Suprapubic skin (tissue), 4 donors: ENCODE results near the gene PDGFRB. TPM values are rescaled to one million over a fixed set of nuclear protein-coding genes. Genes with fewer than 3 reads are reported as not detected.

Experiments
- DNase-seq, 2 donors: peaks; one replicate each; pipeline ENCODE4 v3.0.0-alpha.2; 2019; ENCODE audit warnings: low spot score in 2 of 2
- H3K27ac ChIP-seq: fragments of 200-600 bp; sonication (generic); one replicate; pipeline ENCODE4 v1.5.1; 2019
- H3K27me3 ChIP-seq: fragments of 200-600 bp; sonication (generic); one replicate; pipeline ENCODE4 v1.5.1; 2019
- H3K36me3 ChIP-seq: fragments of 200-600 bp; sonication (generic); one replicate; pipeline ENCODE4 v1.5.1; 2019
- H3K4me1 ChIP-seq: fragments of 200-600 bp; sonication (generic); one replicate; pipeline ENCODE4 v1.5.1; 2019
- H3K4me3 ChIP-seq: fragments of 200-600 bp; sonication (generic); one replicate; pipeline ENCODE4 v1.5.1; 2019; ENCODE audit warnings: mild to moderate bottlenecking
- H3K9me3 ChIP-seq: fragments of 200-600 bp; sonication (generic); one replicate; pipeline ENCODE4 v1.5.1; 2019
- CTCF ChIP-seq, 2 donors: fragments of 200-600 bp in 1 of 2; fragments of 450-650 bp in 1 of 2; sonication (generic) in 1 of 2; IDR thresholded peaks; one replicate each; pipeline ENCODE4 v1.5.1; 2016 to 2019; ENCODE audit warnings: antibody characterized with exemption in 2 of 2, mild to moderate bottlenecking in 1 of 2, moderate library complexity in 1 of 2
- EP300 ChIP-seq: sonication (generic); formaldehyde crosslinking; IDR thresholded peaks from one replicate; pipeline ENCODE4 v1.6.1; 2017; ENCODE audit warnings: antibody characterized with exemption
- POLR2A ChIP-seq, 2 donors: fragments of 450-650 bp; IDR thresholded peaks; one replicate each; pipeline ENCODE4 v1.6.1; 2017; ENCODE audit warnings: antibody characterized with exemption in 2 of 2, mild to moderate bottlenecking in 2 of 2, moderate library complexity in 2 of 2
- POLR2AphosphoS5 ChIP-seq, 3 donors: sonication (generic); formaldehyde crosslinking; IDR thresholded peaks; one replicate each; pipeline ENCODE4 v1.6.1; 2017; ENCODE audit warnings: antibody characterized with exemption in 3 of 3
- WGBS: methylation state at CpG from one replicate; pipeline ENCODE4 v1.1.5; 2018; 5-methylcytosine and 5-hydroxymethylcytosine counted together
- total RNA-seq, 4 donors: library from RNA; depleted of rRNA; stranded (reverse); fragments of >200 nt; gene quantifications; one replicate each; pipeline ENCODE4 v1.1.0, GENCODE V29; 2016

The PDGFRB gene
- total RNA-seq, 4 donors from 2014 or later: 23.8 to 51.4 (median 43.9) TPM

DNA sequence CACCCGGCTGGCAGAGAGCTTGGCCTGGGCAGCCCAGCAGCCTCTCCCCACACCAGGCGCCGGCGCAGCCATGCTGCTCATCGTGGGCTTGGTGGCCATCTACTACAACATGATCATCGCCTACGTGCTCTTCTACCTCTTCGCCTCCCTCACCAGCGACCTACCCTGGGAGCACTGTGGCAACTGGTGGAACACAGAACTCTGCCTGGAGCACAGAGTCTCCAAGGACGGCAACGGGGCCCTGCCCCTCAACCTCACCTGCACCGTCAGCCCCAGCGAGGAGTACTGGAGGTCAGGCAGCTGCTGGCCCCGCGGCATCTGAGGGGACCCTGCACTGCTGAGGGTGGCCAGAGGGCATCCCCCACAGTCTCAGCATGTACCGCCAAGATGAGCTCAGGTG is 41.3 kb upstream of the PDGFRB start:
- 96% methylated on average over 11 of the region's 16 CpGs for WGBS
- H3K4me3 ChIP-seq: no peak overlapping the region
- no peaks in the 10 kb centered on the region for H3K4me1 ChIP-seq
- no peaks in the 10 kb centered on the region for H3K27me3 ChIP-seq
- H3K9me3 ChIP-seq: no peaks in the 10 kb centered on the region
- no peak for DNase-seq
- TF ChIP-seq POLR2A (IDR thresholded peaks at IDR 0.05) (no peak), EP300 (no peak), POLR2AphosphoS5 (IDR thresholded peaks at IDR 0.05) (no peak), CTCF (IDR thresholded peaks at IDR 0.05) (no peak)
- H3K36me3 ChIP-seq: no peaks in the 10 kb centered on the region
- no peak overlapping the region for H3K27ac ChIP-seq

DNA sequence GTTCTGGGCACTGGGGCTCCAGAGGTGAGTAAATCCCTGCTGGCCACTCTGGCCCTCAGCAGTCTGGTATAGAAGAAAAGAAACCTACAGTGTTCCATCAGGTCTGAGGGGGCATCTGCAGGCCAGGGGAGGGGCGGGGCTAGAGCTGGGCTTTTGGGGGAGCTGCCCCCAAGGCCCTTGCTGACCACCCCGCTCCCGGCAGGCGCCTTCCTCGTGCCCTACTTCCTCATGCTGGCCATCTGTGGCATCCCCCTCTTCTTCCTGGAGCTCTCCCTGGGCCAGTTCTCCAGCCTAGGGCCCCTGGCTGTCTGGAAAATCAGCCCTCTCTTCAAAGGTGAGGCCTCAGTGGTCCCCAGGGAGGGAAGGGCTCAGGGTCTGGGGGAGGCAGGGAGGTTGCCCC is 40.9 kb upstream of the PDGFRB start:
- H3K36me3 ChIP-seq: no peaks in the 10 kb centered on the region
- no peak for DNase-seq
- H3K27me3 ChIP-seq: peaks cover 4% of the 10 kb centered on the region
- H3K4me1 ChIP-seq: no peaks in the 10 kb centered on the region
- H3K9me3 ChIP-seq: no peaks in the 10 kb centered on the region
- no peak overlapping the region for H3K27ac ChIP-seq
- WGBS: no CpG with 5 or more reads among the region's 5 CpGs
- no peak overlapping the region for H3K4me3 ChIP-seq
- no peak for TF ChIP-seq POLR2AphosphoS5 (IDR thresholded peaks at IDR 0.05)
- no peak for TF ChIP-seq POLR2A (IDR thresholded peaks at IDR 0.05)
- no peak for TF ChIP-seq CTCF (IDR thresholded peaks at IDR 0.05)
- no peak for TF ChIP-seq EP300

DNA sequence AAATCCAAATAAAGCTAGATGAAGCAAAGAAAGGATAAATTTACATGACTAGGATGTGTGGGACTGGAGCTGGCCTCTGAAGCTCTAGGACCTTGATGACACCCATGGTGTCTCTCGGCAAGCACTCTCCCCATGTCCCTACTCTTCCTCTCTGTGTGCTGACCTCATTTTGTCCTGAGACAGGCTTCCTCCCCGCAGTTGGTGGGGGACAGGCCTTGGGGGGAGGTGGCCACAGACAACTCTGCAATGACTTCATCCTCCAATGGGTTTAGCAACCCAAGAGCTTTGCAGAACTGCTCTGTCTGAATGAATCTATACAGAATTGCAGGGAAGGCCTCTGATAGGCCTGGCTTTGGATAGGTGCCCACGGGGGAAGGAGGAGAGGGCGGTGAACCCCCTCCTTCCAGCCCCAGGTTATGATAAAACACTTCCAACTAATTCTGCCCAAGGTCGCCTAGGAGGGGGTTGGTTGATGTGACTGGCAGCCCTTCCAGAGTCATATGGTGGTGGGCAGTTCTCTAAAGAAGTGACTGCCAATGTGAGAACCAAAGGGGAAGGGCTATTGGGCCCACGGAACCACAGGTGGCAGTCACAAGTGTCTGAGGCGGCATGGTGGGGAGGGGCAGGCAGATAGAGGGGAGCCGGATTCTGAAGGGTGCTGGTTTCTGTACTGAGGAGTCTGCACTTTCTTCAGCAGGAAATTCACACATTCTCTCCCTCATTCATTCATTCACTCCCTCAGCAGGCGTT is 40.3 kb upstream of the PDGFRB start:
- Histone ChIP-seq H3K4me1 (no peaks in the 10 kb centered on the region), H3K36me3 (no peaks in the 10 kb centered on the region), H3K27ac (no peak overlapping the region), H3K4me3 (no peak overlapping the region), H3K9me3 (no peaks in the 10 kb centered on the region), H3K27me3 (peaks cover 8% of the 10 kb centered on the region)
- TF ChIP-seq POLR2AphosphoS5 (IDR thresholded peaks at IDR 0.05) (no peak), CTCF (IDR thresholded peaks at IDR 0.05) (no peak), POLR2A (IDR thresholded peaks at IDR 0.05) (no peak), EP300 (no peak)
- 76% methylated on average over 9 of the region's 9 CpGs for WGBS
- no peak for DNase-seq

DNA sequence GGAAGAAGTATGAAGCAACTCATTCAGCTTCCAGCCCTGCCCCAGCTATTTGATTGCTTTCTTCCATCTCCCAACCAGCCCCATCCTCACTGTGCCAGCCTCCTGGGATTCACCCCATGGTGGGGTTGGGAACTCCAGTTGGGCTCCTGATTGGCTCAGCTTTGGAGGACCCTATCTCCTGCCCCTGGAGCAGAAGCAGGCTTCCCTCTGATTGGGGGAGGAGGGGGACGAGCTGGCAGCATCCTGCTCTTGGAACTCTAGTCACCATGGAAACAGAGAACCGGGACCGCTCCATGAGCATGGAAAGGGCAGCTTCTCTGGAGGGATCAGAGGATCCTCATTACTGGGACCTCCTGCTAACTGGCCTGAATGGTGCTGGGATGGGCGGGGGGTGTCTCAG is 36.8 kb upstream of the PDGFRB start:
- Histone ChIP-seq H3K4me1 (peaks cover 10% of the 10 kb centered on the region), H3K9me3 (no peaks in the 10 kb centered on the region), H3K36me3 (no peaks in the 10 kb centered on the region), H3K4me3 (no peak overlapping the region), H3K27ac (no peak overlapping the region), H3K27me3 (peaks cover 37% of the 10 kb centered on the region)
- no peak for TF ChIP-seq POLR2AphosphoS5 (IDR thresholded peaks at IDR 0.05)
- no peak for TF ChIP-seq EP300
- TF ChIP-seq POLR2A (IDR thresholded peaks at IDR 0.05): no peak
- no peak for TF ChIP-seq CTCF (IDR thresholded peaks at IDR 0.05)
- no peak for DNase-seq
- WGBS: 80% methylated on average over 3 of the region's 4 CpGs

DNA sequence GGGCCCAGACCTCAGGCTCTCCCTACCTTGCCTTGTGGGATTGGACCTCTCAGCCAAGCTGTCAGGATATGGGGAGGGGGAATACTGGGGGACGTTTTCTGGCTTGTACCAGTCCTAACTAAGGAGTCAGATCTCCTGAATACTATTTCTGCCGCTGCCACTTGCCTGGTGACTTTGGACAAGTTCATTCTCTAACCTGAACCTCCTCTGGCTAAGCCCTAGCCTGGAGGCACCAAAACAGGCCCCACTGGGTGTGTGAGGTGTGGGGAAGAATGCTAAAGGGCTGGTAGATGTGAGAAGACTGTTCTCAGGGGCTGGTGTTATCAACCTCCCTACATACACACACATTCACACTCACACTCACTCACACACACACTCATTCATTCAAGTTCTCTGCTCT is 35.3 kb upstream of the PDGFRB start:
- no peak for DNase-seq
- Histone ChIP-seq H3K27ac (no peak overlapping the region), H3K27me3 (peaks cover 37% of the 10 kb centered on the region), H3K4me1 (peaks cover 10% of the 10 kb centered on the region), H3K36me3 (no peaks in the 10 kb centered on the region), H3K4me3 (no peak overlapping the region), H3K9me3 (no peaks in the 10 kb centered on the region)
- no peak for TF ChIP-seq CTCF (IDR thresholded peaks at IDR 0.05)
- TF ChIP-seq POLR2AphosphoS5 (IDR thresholded peaks at IDR 0.05): no peak
- TF ChIP-seq EP300: no peak
- TF ChIP-seq POLR2A (IDR thresholded peaks at IDR 0.05): no peak
- 24% methylated on average over 2 of the region's 2 CpGs for whole genome bisulfite sequencing
